Esophagus muscularis mucosa (tissue), 3 donors: Measurements from ENCODE around the gene ZNF521.

Experiments
- CTCF ChIP-seq, 3 experiments: fragments of 200-600 bp in 2 of 3; fragments of 450-650 bp in 1 of 3; sonication (generic) in 2 of 3; IDR thresholded peaks; one replicate each; pipeline ENCODE4 v1.5.1; 2017 to 2019; ENCODE audit warnings: antibody characterized with exemption in 3 of 3, mild to moderate bottlenecking in 2 of 3, moderate library complexity in 1 of 3
- POLR2AphosphoS5 ChIP-seq, 2 donors: sonication (generic); formaldehyde crosslinking; IDR thresholded peaks; one replicate each; pipeline ENCODE4 v1.6.1; 2017; ENCODE audit warnings: antibody characterized with exemption in 2 of 2

- TF ChIP-seq CTCF (IDR thresholded peaks at IDR 0.05) (no peak), POLR2AphosphoS5 (IDR thresholded peaks at IDR 0.05) (no peak)
Observed at GRCh38 chr18:25169701-25170100, 182.3 kb downstream of the ZNF521 start.
